ENCODE data around the gene PTP4A2. TPM values are rescaled to one million over a fixed set of nuclear protein-coding genes. Genes with fewer than 3 reads are reported as not detected.

The PTP4A2 gene
- total and polyA plus RNA-seq, 10 of the 15 experiments (the other 5 are each of a cell fraction or from before 2014, with no cell fraction given) = 180 to 909 (median 375) TPM

GRCh38 chr1:31891280-31891679 is 46.9 kb downstream of the PTP4A2 start (continued):
- TF ChIP-seq, protein P1, sequence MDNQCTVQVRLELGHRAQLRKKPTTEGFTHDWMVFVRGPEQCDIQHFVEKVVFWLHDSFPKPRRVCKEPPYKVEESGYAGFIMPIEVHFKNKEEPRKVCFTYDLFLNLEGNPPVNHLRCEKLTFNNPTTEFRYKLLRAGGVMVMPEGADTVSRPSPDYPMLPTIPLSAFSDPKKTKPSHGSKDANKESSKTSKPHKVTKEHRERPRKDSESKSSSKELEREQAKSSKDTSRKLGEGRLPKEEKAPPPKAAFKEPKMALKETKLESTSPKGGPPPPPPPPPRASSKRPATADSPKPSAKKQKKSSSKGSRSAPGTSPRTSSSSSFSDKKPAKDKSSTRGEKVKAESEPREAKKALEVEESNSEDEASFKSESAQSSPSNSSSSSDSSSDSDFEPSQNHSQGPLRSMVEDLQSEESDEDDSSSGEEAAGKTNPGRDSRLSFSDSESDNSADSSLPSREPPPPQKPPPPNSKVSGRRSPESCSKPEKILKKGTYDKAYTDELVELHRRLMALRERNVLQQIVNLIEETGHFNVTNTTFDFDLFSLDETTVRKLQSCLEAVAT (IDR thresholded peaks at IDR 0.05) = peak; percentile 77
- TF ChIP-seq CBX3 (IDR thresholded peaks at IDR 0.05; ENCODE audit: borderline replicate concordance, low read depth) (no peak), RB1 (IDR thresholded peaks at IDR 0.05; ENCODE audit: borderline replicate concordance) (no peak), FOXK2 (IDR thresholded peaks at IDR 0.05) (no peak), ZNF24 (IDR thresholded peaks at IDR 0.05) (no peak; the same call in 1 of the 2 replicates), LARP7 (IDR thresholded peaks at IDR 0.05) (no peak), SIN3A (IDR thresholded peaks at IDR 0.05; ENCODE audit: low read depth, low read length) (no peak), HSF1 (IDR thresholded peaks at IDR 0.05; ENCODE audit: low read depth, low read length) (no peak), ZBED1 (IDR thresholded peaks at IDR 0.05; ENCODE audit: borderline replicate concordance) (peak; percentile 92), SP1 (IDR thresholded peaks at IDR 0.05; ENCODE audit: low read depth, low read length) (peak; percentile 25), RBBP5 (conservative IDR thresholded peaks at IDR 0.05) (no peak), SRF (IDR thresholded peaks at IDR 0.05; ENCODE audit: low read depth in 2 of 2, low read length in 2 of 2) (no peak), ZBTB11 (CRISPR knock-in tag; IDR thresholded peaks at IDR 0.05) (no peak), TBL1XR1 (IDR thresholded peaks at IDR 0.05; ENCODE audit: low read depth, low read length) (peak; percentile 64; the same call in 1 of the 2 replicates), EZH2 (IDR thresholded peaks at IDR 0.05; ENCODE audit: borderline replicate concordance, control insufficient read depth, low read depth, low read length) (no peak), MEF2B (IDR thresholded peaks at IDR 0.05; ENCODE audit: partially characterized antibody, poor library complexity, severe bottlenecking) (peak; percentile 42), TAF1 (IDR thresholded peaks at IDR 0.05; ENCODE audit: borderline replicate concordance, low read depth, low read length) (no peak), BACH1 (IDR thresholded peaks at IDR 0.05; ENCODE audit: borderline replicate concordance) (peak; percentile 82; the same call in 1 of the 2 replicates), POU2F2 (IDR thresholded peaks at IDR 0.05; ENCODE audit: borderline replicate concordance, low read depth, low read length) (peak; percentile 84; the same call in 2 of the 3 replicates)
- TF ChIP-seq, protein P2, sequence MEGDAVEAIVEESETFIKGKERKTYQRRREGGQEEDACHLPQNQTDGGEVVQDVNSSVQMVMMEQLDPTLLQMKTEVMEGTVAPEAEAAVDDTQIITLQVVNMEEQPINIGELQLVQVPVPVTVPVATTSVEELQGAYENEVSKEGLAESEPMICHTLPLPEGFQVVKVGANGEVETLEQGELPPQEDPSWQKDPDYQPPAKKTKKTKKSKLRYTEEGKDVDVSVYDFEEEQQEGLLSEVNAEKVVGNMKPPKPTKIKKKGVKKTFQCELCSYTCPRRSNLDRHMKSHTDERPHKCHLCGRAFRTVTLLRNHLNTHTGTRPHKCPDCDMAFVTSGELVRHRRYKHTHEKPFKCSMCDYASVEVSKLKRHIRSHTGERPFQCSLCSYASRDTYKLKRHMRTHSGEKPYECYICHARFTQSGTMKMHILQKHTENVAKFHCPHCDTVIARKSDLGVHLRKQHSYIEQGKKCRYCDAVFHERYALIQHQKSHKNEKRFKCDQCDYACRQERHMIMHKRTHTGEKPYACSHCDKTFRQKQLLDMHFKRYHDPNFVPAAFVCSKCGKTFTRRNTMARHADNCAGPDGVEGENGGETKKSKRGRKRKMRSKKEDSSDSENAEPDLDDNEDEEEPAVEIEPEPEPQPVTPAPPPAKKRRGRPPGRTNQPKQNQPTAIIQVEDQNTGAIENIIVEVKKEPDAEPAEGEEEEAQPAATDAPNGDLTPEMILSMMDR (IDR thresholded peaks at IDR 0.05 in 2 of 3, conservative IDR thresholded peaks at IDR 0.05 in 1 of 3; ENCODE audit: control insufficient read depth in 2 of 3, extremely low read depth in 1 of 3, insufficient read depth in 1 of 3, low read depth in 3 of 3, low read length in 3 of 3) = no peak
- TF ChIP-seq, protein P3, sequence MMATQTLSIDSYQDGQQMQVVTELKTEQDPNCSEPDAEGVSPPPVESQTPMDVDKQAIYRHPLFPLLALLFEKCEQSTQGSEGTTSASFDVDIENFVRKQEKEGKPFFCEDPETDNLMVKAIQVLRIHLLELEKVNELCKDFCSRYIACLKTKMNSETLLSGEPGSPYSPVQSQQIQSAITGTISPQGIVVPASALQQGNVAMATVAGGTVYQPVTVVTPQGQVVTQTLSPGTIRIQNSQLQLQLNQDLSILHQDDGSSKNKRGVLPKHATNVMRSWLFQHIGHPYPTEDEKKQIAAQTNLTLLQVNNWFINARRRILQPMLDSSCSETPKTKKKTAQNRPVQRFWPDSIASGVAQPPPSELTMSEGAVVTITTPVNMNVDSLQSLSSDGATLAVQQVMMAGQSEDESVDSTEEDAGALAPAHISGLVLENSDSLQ (IDR thresholded peaks at IDR 0.05) = peak; percentile 95

All from GM12878 (cell line).